NCI-H2107 treated with DMSO at 0.1 percent for 48 hours (cell line): ENCODE data around the gene PHRF1.
A peak's percentile ranks its signal among the peaks of the same experiment; 100 is the strongest.
"Not testable (repeated sequence)": the region's sequence is repeated elsewhere in the genome, so short reads cannot be mapped to it uniquely, and the experiment has no call there.

Source experiments
- DNase-seq: peaks from one replicate; lab custom pipeline; 2025; ENCODE audit not compliant: unreplicated experiment; lab: John Stamatoyannopoulos, UW

PHRF1 gene

DNA sequence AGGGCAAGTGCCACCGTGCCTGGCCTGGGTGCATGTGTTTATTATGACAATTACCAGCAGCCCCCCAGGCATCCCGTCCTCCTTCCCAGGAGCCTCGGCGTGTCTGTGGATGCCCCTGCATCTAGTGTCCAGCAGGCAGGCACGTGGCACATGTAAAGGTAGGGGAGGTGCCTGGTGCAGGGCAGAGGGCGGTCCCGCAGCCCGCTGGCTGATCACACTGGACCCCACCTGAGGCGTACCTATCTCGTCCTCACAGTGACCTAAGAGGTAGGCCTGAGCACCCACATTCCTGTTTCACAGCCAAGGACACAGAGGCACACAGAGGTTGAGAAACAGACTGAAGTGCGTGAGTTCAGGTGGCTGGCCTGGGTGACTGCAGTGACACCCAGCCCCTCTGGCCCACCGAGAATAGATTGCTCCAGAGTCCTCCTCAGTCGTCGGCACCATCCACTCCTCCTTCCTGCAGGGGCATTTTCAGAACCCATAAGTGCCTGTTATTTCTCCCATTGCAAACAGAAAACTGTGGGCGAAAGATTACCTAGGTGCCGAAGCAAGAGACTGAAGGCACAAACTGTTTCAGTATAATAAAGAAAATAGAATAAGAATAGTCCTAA, 3.0 kb upstream of the PHRF1 start:
- DNase-seq: no peak

DNA sequence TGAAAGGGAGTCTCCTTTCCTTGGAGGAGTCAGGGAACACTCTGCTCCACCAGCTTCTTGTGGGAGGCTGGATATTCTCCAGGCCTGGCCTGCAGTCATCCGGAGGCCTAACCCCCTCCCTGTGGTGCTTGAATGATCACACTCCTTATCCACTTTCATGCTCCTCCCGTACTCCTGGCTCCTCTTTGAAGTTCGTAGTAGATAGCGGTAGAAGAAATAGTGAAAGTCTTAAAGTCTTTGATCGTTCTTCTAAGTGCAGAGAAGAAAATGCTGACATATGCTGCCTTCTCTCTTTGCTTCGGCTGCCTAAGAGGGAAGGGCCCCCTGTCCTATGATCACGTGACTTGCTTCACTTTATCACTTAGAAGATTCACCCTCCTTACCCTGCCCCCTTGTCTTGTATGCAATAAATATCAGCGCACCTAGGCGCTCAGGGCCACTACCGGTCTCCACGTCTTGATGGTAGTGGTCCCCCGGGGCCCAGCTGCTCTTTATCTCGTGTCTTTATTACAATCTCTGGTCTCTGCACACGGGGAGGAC, 2.2 kb upstream of the PHRF1 start:
- not testable (repeated sequence) for DNase-seq

DNA sequence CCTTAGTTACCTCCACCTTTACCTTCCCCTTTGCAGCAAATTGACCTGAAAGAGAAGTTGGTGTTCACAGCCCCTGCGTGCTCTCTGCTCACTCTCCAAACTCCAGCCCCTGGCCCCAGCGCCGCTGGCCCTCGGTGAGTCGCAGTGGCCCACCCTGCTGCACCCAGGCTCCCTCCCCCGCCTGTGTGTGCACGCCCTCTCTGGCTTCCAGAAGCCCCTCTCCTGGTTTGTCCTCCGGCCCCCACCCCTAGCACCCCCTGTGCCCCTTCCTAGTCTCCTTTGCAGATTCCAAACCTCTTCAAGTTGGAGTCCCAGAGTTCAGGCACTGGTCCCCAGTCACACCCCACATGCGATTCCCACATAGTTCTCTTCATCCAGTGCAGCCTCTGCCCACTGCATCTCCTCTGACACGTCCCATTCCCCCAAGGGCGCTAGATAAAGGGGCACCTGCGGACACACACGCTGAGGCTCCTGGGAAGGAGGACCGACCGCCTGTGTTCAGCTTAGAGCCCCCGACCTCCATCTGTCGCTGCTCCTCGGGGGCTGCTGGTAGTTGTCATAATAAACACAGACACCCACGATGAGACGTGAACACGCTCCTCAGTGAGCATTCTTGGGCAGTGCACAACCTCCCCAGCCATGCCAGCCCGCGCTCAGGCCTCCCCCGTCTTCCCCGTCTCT, 1.5 kb upstream of the PHRF1 start:
- no peak for DNase-seq

DNA sequence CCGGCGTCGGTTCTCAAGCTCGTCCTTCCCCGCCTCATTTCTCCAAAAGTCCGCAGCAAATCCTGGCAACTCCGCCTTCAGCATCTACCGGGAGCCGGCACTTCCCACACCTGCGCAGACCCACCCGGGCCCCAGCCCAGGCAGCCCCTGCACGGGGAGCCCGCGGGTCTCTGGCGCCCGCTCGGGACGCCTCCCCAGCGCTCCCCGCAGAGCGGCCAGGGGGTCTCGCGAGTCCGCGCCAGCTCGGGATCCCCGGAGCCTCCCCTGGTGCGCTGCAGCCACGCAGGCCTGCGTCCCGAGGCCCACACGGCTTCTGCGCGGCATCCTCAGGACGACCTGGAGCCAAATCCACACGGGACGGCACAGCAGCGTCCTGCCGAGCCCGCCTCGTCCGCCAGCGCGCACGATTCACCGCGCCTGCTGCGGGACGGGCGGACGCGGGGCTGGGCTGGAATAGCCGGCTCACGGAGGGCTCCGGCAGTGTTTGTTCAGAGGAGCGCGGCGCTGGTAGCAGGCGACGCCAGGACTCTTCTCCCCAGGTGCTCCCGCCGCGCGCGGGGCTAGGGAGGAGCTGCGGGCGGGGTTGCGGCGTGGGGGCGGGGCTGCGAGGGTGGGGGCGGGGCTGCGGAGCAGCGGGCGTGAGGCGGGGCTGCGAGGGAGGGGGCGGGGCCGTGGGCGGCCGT, 816 bp upstream of the PHRF1 start:
- peak; percentile 47 for DNase-seq

DNA sequence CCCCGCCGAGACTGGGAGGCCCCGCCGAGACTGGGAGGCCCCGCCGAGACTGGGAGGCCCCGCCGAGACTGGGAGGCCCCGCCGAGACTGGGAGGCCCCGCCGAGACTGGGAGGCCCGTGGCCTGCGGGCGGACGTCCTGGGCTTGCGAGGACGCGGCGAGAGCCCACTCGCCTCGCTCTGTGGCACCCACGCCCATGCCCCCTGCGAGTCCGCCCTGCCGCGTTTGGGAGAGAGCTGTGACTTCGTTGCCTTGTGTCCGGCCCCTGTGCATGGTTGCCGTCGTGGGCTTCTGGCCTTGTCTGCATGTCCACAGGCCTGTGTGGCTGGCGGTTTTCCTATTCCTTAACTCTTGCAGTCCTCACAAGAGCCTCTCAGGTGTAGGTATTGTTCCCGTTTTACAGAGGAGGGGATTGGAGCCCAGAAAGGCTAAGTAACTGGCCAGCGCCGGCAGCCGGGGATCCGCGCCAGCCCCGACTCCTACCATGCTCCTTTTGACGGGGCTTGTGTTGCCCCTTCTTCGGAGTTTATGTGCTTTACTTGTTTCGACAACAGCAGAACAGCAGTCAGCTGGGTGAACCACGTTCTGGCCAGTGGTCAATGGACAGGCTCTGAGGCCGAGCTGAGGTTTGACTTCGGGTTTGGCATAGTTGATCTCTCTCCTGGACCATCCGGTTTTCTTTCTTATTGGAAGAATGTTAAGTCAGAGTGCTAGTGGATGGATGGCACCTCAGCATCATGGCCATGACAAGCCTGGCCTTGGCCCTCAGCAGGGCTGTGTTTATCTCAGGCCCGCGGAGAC, 741 bp downstream of the PHRF1 start:
- no peak for DNase-seq

DNA sequence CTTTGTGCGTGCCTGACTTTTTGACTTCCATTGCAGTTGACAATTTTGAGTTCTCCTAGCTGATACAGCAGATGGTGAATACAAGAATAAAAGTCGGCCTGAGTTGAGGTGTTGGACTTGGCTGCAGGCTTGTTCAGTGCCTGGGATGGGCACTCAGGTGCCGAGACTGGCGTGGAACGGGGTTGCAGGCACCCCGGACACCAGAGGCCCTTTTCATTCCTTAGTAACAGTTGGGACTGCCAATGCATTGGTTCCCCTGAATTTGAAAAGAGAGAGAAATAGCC, 1.3 kb downstream of the PHRF1 start:
- DNase-seq: no peak

DNA sequence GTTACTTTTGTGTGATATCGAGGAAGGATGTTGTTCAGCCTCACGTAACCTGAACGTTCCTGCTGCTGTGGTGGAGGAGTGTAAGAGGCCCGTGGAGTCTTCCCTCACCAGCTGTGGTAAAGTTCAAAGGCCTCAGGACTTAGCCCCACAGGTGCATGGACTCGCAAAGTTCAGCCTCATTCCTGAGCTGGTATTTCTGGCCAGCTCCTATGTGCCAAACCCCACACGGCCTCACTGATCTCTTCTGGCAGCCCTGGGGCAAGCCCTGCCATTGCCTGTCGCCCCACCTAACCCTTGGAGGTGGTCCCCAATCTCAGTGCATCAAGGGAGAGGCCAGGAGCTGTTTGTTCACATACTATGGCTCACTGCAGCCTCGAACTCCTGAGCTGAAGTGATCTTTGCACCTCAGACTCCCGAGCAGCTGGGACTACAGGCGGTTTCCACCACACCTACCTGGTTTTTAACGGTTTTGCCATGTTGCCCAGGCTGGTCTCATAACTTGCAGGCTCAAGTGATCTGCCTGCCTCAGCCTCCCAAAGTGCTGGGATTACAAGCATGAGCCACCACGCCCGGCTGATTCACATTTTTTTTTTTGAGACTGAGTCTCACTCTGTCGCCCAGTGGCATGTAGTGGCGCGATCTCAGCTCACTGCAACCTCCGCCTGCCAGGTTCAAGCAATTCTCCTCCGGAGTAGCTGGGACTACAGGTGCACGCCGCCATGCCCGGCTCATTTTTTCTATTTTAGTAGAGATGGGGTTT, 2.2 kb downstream of the PHRF1 start:
- no peak for DNase-seq

DNA sequence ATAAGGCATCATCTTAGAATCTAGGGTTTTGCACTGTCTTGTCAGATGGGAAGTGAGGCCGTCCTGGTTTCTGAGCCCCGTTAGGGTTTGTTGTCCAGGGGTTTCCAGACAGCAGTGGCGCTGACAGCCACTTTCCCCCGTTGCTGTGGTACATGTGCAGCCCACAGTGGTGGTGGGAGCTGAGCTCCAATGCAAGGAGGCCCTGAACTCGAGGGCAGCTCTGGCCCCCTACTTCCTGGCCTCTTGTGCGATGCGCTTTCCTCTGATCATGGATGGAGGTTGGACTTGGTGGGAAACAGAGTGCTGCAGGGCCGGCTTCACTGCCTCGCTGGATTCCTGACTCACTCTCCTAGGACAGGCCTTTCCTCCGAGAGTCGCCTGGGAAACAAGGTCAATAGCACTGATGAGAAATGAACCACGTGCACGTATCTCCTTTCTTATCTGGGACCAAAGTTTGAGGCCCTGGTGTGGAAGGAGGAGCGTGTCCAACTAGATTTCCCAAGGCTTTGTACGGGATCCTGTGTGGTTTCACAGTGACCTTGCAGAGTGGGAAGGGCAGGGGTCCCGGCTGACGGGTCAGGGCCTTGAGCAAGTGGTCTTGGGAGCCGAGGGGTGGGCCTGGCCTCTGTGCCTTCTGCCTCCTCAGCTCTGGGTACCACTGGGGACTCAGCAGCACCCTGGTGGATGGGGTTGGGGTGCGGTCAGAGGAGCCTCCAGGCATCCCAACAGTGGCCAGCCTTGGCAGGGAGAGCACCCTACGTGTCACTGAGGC, 3.7 kb downstream of the PHRF1 start:
- no peak for DNase-seq

DNA sequence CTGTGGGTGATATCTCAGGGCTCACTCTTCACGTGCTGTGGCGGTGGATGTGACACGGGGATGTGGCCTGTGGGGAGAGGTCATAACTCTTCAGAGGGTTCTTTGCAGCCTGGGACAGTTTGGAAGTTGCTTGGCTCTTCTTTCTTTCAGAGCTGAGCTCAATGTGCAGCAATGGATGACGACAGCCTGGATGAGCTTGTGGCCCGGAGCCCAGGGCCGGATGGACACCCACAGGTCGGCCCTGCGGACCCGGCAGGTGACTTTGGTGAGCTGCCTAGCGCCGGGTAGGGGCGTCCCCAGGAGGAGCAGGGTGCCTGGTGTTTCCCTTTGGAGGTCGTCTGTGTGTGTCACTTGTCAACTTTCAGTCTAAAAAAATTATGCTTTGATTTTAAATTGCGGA, 5.1 kb downstream of the PHRF1 start:
- no peak for DNase-seq

DNA sequence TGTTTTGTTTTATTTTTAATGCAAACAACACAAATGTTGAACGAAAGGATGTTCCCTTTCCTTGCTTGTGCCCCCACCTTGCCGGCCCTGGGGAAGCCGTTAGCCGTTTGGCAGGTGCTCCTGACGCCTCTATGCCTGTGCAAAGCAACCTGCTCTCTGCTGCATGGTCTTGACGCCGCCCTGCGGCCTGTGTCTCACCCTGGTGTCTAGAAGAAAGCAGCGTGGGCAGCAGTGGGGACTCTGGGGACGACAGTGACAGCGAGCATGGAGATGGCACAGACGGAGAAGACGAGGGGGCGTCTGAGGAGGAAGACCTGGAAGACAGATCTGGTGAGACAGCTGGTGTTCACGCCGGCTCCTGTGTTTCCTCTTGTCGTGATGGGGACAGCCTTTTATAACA, 5.5 kb downstream of the PHRF1 start:
- DNase-seq: no peak

DNA sequence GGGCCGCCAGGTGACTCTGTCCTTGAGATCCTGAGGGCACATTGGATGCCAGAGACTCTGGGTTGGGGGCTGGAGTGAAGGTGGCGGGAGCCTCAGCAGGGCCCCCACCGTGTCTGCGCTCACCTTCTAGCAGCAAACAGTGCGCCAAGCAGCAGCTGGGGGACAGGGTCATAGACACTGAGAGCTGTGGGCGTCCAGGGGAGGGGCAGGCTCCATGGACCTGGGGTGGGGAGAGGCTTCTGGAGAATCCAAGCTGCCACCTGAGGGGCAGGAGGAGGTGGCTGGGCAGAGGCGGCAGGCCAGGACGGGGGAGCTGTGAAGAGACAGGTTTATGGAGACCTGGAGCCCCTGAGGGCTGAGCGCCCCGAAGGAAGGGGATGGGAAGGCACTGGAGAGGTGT, 8.0 kb downstream of the PHRF1 start:
- no peak for DNase-seq

DNA sequence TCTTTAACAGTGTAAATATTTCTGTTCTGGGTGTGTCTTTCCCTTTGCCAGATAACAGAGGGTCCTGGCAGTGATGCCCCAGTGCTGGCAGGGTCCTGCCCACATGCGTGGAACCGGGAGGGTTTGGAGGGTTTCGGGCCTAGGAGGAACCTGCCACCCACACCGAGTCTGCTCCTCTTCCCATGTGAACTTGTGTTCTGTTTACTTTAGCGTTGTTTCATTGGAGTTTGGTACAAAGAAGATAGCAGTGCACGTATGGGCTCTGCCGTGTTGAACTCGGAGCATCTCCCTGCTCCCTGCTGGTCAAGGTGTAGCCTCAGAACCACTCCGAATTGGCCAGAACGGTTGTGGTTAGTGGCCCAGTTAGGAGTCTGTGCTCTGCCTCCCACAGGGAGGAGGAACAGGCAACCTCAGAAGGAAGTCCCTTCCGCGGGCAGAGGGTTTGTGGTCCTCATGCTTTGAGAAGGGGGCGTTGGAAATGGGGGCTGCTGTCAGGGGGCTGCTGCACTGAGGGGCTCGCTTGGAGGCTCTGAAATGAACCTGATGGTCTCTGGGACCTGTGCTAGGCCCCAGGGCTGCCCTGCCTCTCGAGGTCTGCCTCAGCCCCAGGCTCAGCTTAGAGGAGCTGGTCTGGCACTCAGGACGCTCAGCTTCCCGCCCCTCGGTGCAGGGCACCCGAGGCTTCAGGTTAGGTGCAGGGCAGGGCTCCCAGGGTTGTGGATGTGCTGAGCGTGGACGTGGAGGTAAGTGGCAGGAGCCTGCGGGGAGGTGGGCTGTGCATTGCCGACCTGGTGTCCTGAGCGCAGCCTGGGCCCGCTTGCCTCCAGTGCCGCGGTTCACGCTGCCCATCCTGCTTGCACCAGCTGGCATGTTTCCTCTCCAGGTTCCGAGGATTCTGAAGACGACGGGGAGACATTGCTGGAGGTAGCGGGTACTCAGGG, 10.4 kb downstream of the PHRF1 start:
- DNase-seq: no peak

DNA sequence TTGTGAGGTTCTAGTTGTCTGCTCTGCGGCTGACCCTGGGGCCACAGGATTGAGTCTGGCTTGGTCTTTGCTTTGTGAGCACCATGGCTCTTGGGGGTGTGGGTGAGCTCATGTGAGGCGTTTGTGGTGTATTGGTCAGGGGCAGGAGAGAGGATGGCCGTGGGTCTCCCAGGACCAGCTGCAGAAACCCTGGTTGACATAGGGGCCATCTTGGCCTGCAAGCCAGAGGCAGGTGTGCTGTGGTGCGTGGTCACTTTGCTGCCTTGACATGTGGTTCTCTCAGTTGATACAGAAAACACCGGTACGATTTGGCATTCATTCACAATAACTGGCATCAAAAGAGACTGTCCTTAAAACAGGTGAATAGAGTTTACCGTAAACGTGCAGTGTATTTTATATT, 11.3 kb downstream of the PHRF1 start:
- no peak for DNase-seq

DNA sequence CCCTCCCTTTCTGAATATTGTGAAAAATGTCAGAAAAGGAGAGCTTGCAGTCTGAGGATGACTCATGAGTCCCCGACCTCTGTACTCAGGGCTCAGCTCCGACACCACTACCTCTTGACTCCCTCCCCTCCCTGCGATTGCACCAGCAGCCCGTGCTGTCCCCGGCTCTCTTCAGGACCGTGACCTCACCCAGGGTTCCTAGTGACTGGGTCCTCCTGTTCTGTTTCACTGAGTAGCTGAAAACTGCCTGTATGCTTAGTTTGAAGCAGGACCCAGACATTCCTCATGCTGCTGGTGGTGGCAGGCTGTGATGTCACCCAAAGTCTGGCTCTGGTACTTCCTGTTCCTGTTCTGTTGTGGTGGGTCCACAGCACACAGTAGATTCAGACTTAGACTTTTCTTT, 11.7 kb downstream of the PHRF1 start:
- no peak for DNase-seq

DNA sequence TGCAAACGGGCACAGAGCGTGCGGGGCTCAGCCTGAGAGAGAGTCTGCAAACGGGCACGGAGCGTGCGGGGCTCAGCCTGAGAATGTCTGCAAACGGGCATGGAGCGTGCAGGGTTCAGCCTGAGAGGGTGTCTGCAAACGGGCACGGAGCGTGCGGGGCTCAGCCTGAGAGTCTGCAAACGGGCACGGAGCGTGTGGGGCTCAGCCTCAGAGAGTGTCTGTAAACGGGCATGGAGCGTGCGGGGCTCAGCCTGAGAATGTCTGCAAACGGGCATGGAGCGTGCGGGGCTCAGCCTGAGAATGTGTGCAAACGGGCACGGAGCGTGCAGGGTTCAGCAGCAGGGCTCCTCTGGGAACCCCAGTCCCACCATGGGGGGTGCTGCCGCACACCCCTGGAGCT, 13.5 kb downstream of the PHRF1 start:
- no peak for DNase-seq

DNA sequence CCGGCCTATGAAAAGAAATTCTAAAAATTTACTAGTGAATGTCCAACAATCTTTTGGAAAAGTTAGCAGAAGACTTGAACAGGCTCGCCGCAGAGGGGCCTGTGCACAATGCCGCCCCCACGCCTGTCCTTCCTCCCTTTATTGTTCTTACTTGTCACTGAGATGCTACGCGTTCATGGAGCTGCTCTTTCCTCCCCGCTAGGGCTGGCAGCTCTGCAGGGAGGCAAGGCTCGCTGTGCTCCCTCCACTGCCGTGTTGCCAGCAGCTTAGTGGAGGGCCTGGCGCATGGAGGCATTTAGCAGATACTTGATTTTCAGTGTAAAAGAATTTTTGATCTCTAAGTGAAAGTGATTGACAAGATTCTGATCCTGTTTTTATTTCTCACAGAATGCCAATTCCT, 14.7 kb downstream of the PHRF1 start:
- DNase-seq: no peak

DNA sequence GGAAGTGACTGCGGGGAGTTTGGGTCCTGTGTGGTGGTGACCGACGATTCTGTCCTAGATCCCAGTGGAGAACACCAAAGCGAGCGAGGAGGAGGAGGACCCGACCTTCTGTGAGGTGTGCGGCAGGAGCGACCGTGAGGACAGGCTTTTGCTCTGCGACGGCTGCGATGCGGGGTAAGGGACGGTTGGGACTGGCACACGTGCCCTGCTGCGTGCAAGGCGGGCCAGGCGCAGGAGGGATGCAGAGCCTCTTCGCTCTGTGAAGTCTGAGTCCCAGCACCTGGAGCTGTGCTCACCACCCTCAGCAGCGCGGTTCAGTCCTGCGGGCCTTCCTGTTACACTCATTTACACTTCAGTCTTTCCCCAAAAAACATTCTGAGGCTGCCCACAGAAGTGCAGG, 16.2 kb downstream of the PHRF1 start:
- no peak for DNase-seq

DNA sequence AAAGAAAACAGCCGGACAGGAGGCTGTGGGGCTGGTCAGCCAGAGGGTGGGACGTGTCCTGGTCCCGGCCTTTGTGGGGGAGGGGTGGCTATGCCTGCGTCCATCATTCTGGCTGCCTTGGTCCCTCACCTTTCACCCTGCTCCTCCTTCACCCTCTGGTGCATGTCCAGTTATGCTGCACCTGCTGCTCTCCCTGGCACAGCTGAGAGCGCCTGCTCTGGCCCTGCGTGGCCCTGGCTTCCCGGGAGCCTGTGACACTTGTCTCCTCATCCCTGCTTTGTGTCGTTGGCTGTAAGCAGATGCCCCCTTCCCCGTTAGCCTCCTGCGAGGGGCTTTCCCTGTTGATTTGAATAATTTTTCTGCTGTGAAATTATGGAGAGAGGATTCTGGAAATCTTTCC, 16.6 kb downstream of the PHRF1 start:
- no peak for DNase-seq

DNA sequence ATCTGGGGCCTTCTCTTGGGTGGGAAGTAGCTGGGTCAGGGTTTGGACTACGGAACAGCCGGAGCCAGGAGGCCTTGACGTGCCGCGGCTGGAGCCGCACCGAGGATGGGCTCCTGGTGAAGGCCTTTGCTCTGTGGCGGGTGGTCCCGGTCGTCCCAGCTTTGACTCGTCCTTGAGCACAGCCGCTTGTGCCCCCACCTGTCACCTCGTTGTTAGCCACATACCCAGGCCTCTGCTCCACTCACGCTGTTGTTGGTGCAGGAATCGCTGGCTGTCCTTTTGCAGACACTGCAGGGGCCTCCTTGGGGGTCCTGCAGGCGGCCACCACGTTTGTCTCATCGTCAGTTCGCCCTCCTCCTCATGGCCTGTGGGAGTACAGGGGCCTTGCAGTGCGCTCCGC, 17.1 kb downstream of the PHRF1 start:
- DNase-seq: no peak
